IMR-90 (cell line): Measurements from ENCODE around the gene HELZ. TPM values are rescaled to one million over a fixed set of nuclear protein-coding genes. Genes with fewer than 3 reads are reported as not detected.

ENCODE experiments used
- ATAC-seq: fragments of 200-7000 bp; cut with Tn5 transposase; 2 replicates; pipeline ENCODE4 v1.9.1; 2020; ENCODE audit warnings: low read depth, mild to moderate bottlenecking, moderate library complexity
- BruUV-seq: library from RNA; stranded (reverse); fragments of 400-500 nt; replicated peaks from 2 replicates; lab custom pipeline; 2021; lab: Mats Ljungman, UMichigan
- CTCF ChIA-PET: fragments of 300-600 bp; formaldehyde crosslinking; extraction: SDS; loops from one replicate; lab custom pipeline; 2021; ENCODE audit warnings: antibody characterized with exemption; lab: Yijun Ruan, JAX
- POLR2A ChIA-PET: fragments of 300-600 bp; sonication (Branson Sonifier 250); formaldehyde crosslinking; loops from one replicate; lab custom pipeline; 2022; ENCODE audit warnings: antibody characterized with exemption; ENCODE audit not compliant: unreplicated experiment; lab: Charles Lee
- DNase-seq: peaks from one replicate; pipeline ENCODE4 v3.0.0; 2013
- H2AFZ ChIP-seq: replicated peaks from 2 replicates; pipeline ENCODE3; 2013; ENCODE audit warnings: low read length, mild to moderate bottlenecking; ENCODE audit not compliant: poor library complexity
- H2AK5ac ChIP-seq: 2 replicates; pipeline ENCODE4 v1.6.1; 2013; ENCODE audit warnings: low read depth, low read length, inconsistent platforms
- H2AK9ac ChIP-seq: replicated peaks from 2 replicates; pipeline ENCODE3; 2013; ENCODE audit warnings: mild to moderate bottlenecking, low read depth, low read length, moderate library complexity; ENCODE audit not compliant: poor library complexity
- H2BK120ac ChIP-seq: 2 replicates; pipeline ENCODE4 v1.6.1; 2013; ENCODE audit warnings: low read depth, low read length, inconsistent platforms
- H2BK15ac ChIP-seq: 3 replicates; pipeline ENCODE4 v1.6.1; 2013; ENCODE audit warnings: low read depth, low read length, inconsistent platforms
- H2BK20ac ChIP-seq: 2 replicates; pipeline ENCODE4 v1.6.1; 2013; ENCODE audit warnings: low read depth, mild to moderate bottlenecking, inconsistent platforms, low read length, moderate library complexity
- H2BK5ac ChIP-seq: 2 replicates; pipeline ENCODE4 v1.6.1; 2013; ENCODE audit warnings: mild to moderate bottlenecking, low read depth, low read length, inconsistent platforms; ENCODE audit not compliant: poor library complexity, severe bottlenecking
- H3K14ac ChIP-seq: replicated peaks from 2 replicates; pipeline ENCODE4 v1.6.1; 2013; ENCODE audit warnings: low read depth, low read length, inconsistent platforms
- H3K18ac ChIP-seq: 2 replicates; pipeline ENCODE4 v1.6.1; 2013; ENCODE audit warnings: low read depth, low read length, control low read depth
- H3K23ac ChIP-seq: 2 replicates; pipeline ENCODE4 v1.6.1; 2013; ENCODE audit warnings: low read depth, low read length, inconsistent platforms
- H3K27ac ChIP-seq: 2 replicates; pipeline ENCODE4 v1.5.1; 2013; ENCODE audit warnings: mild to moderate bottlenecking, control low read depth, low read length; ENCODE audit not compliant: insufficient read depth
- H3K27me3 ChIP-seq: 2 replicates; pipeline ENCODE4 v1.6.1; 2013; ENCODE audit warnings: low read length; ENCODE audit not compliant: control insufficient read depth, insufficient read depth
- H3K36me3 ChIP-seq: 2 replicates; pipeline ENCODE4 v1.6.1; 2013; ENCODE audit warnings: low read length, mixed read lengths; ENCODE audit not compliant: control insufficient read depth, insufficient read depth
- H3K4ac ChIP-seq: 2 replicates; pipeline ENCODE4 v1.6.1; 2013; ENCODE audit warnings: low read depth, low read length, inconsistent platforms
- H3K4me1 ChIP-seq: 2 replicates; pipeline ENCODE4 v1.6.1; 2013; ENCODE audit warnings: low read length, mixed read lengths; ENCODE audit not compliant: control insufficient read depth, insufficient read depth
- H3K4me2 ChIP-seq: 2 replicates; pipeline ENCODE4 v1.6.1; 2013; ENCODE audit warnings: low read depth, mild to moderate bottlenecking, control low read depth, low read length, moderate library complexity
- H3K4me3 ChIP-seq: 2 replicates; pipeline ENCODE4 v1.5.1; 2013; ENCODE audit warnings: low read depth, mild to moderate bottlenecking, control low read depth, low read length, moderate library complexity; ENCODE audit not compliant: insufficient read depth
- H3K56ac ChIP-seq: 2 replicates; pipeline ENCODE4 v1.6.1; 2013; ENCODE audit warnings: low read length, inconsistent platforms; ENCODE audit not compliant: insufficient read depth; ENCODE audit errors: extremely low read depth
- H3K79me1 ChIP-seq, 2 experiments: 2 replicates each; pipeline ENCODE4 v1.6.1; 2013; ENCODE audit warnings: low read length in 2 of 2, inconsistent platforms in 1 of 2, low read depth in 1 of 2
- H3K9ac ChIP-seq: 2 replicates; pipeline ENCODE4 v1.6.1; 2013; ENCODE audit warnings: low read depth, low read length, control low read depth
- H3K9me1 ChIP-seq: 2 replicates; pipeline ENCODE4 v1.6.1; 2013; ENCODE audit warnings: low read length, inconsistent platforms; ENCODE audit not compliant: insufficient read depth
- H3K9me3 ChIP-seq: 2 replicates; pipeline ENCODE4 v1.6.1; 2013; ENCODE audit warnings: low read length; ENCODE audit not compliant: control insufficient read depth, insufficient read depth
- H4K20me1 ChIP-seq: 2 replicates; pipeline ENCODE4 v1.6.1; 2013; ENCODE audit warnings: low read length, inconsistent platforms; ENCODE audit not compliant: insufficient read depth
- H4K5ac ChIP-seq: 2 replicates; pipeline ENCODE4 v1.6.1; 2013; ENCODE audit warnings: mild to moderate bottlenecking, low read depth, low read length, control low read depth
- H4K8ac ChIP-seq, 2 experiments: 2 replicates each; pipeline ENCODE4 v1.6.1; 2013; ENCODE audit warnings: low read depth in 2 of 2, low read length in 2 of 2, control low read depth in 1 of 2, inconsistent platforms in 1 of 2
- H4K91ac ChIP-seq: 2 replicates; pipeline ENCODE4 v1.6.1; 2013; ENCODE audit warnings: low read depth, low read length, inconsistent platforms; ENCODE audit not compliant: insufficient read depth
- CEBPB ChIP-seq: IDR thresholded peaks from 2 replicates; pipeline ENCODE4 v1.6.1; 2012; ENCODE audit warnings: low read depth, low read length, improper control_type of control experiment
- WGBS, 2 experiments: methylation state at CpG; one replicate each; pipeline versions ENCODE4 v1.1.5 to v1.1.7; 2013; ENCODE audit warnings: missing lambda C conversion rate in 2 of 2; ENCODE audit not compliant: insufficient read length in 1 of 2; ENCODE audit errors: extremely low coverage in 2 of 2; 5-methylcytosine and 5-hydroxymethylcytosine counted together
- dilution Hi-C: fragments of 300-500 bp; cut with HindIII; formaldehyde crosslinking; loops from one replicate; pipeline ENCODE4 v1.14.3; 2018; ENCODE audit warnings: low sequenced_read_pairs; ENCODE audit not compliant: unreplicated experiment
- in situ Hi-C: fragments of 300-500 bp; cut with MboI; formaldehyde crosslinking; loops from 3 replicates; pipeline ENCODE4 v1.14.3; 2019; ENCODE audit warnings: low sequenced_read_pairs, inconsistent platforms, mixed read lengths
- intact Hi-C: fragments of 100-400 bp; cut with micrococcal nuclease; formaldehyde crosslinking; loops from 2 replicates; pipeline ENCODE4 v1.10.0; 2022
- polyA plus RNA-seq, 3 experiments: library from polyadenylated mRNA; depleted of rRNA; stranded (reverse); fragments of >200 nt; gene quantifications; 2 replicates each; pipeline ENCODE4 v1.2.3, GENCODE V29; 2012; ENCODE audit warnings: low replicate concordance in 1 of 3
- total RNA-seq: library from RNA; depleted of rRNA; stranded (reverse); fragments of >200 nt; gene quantifications from 2 replicates; pipeline ENCODE4 v1.2.3, GENCODE V29; 2012

Gene HELZ
- total and polyA plus RNA-seq, 2 of the 4 experiments (the other 2 are of a cell fraction) = 8.0 to 60.6 TPM

DNA sequence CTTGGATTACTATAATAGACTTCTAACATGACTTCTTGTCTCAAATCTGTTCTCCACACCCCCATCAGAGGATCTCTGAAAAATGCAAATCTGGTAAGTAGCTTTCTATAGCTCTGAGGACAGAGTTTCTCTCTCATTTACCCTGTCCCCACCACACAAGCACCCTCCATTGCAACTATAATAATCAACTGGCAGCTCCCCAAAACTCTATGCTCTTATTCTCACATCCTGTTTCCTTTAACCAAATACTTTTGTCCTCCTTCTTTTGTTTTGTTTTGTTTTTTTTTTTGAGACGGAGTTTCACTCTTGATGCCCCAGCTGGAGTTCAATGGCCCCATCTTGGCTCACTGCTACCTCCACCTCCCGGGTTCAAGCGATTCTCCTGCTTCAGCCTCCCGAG lies 73.4 kb downstream of the HELZ start:
- no peak overlapping the region for H2AFZ ChIP-seq
- no peaks in the 10 kb centered on the region for H3K9me3 ChIP-seq
- dilution Hi-C loops = no loop called here
- H3K14ac ChIP-seq = no peak overlapping the region
- H4K91ac ChIP-seq = no peak overlapping the region
- H2BK120ac ChIP-seq = no peak overlapping the region
- no TSS peak for BruUV-seq
- no peaks in the 10 kb centered on the region for H3K27me3 ChIP-seq
- WGBS, 2 experiments = 80% methylated on average over 3 of the region's 4 CpGs; no CpG with 5 or more reads in 1 of the 2 experiments
- TF ChIP-seq CEBPB = no peak
- peaks cover 10% of the 10 kb centered on the region for H3K36me3 ChIP-seq
- H3K23ac ChIP-seq = no peak overlapping the region
- H3K4ac ChIP-seq = no peak overlapping the region
- no peak overlapping the region for H2BK5ac ChIP-seq
- ChIA-PET CTCF (no interaction called here), POLR2A (no interaction called here)
- in situ Hi-C loops = no loop called here
- no peak overlapping the region for H3K56ac ChIP-seq
- peaks cover 14 to 18% of the 10 kb centered on the region in 2 experiments; a peak in 3 of 4 replicates for H3K79me1 ChIP-seq
- H4K5ac ChIP-seq = no peak overlapping the region
- no peak overlapping the region for H2AK9ac ChIP-seq
- no peaks in the 10 kb centered on the region for H3K4me1 ChIP-seq
- ATAC-seq (no peak), DNase-seq (no peak)
- no peak overlapping the region for H2BK15ac ChIP-seq
- peaks cover 3% of the 10 kb centered on the region; the same call in 1 of the 2 replicates for H3K9me1 ChIP-seq
- no peaks in the 10 kb centered on the region; the same call in 1 of the 2 replicates for H4K20me1 ChIP-seq
- H3K18ac ChIP-seq = no peak overlapping the region
- no peak overlapping the region for H3K4me2 ChIP-seq
- no peak overlapping the region for H3K27ac ChIP-seq
- no peak overlapping the region for H3K4me3 ChIP-seq
- H2BK20ac ChIP-seq = no peak overlapping the region
- intact Hi-C loops = no loop called here
- no peak overlapping the region for H2AK5ac ChIP-seq
- no peak overlapping the region for H4K8ac ChIP-seq
- H3K9ac ChIP-seq = no peak overlapping the region
